KBM-7 (cell line): ENCODE results near the gene ARFIP1.

ENCODE experiments used
- DNase-seq: peaks from one replicate; pipeline ENCODE4 v3.0.0-alpha.2; 2015
- in situ Hi-C: fragments of 300-500 bp; cut with MboI; formaldehyde crosslinking; loops from 2 replicates; pipeline ENCODE4 v1.14.3; 2020; ENCODE audit warnings: low sequenced_read_pairs, low pct_unique_long_range_greater_than_20kb, mixed read lengths

ARFIP1 gene

GRCh38 chr4:152927737-152928136 is 148.0 kb downstream of the ARFIP1 start:
- in situ Hi-C loops: no loop called here
- no peak for DNase-seq

GRCh38 chr4:152928286-152928685 is 148.5 kb downstream of the ARFIP1 start:
- no peak for DNase-seq
- in situ Hi-C loops: no loop called here

GRCh38 chr4:152929888-152930287 is 150.1 kb downstream of the ARFIP1 start:
- no peak for DNase-seq
- in situ Hi-C loops: no loop called here

- in situ Hi-C loops: no loop called here
- DNase-seq: peak; percentile 42
These were observed 155.4 kb downstream of the ARFIP1 start for GRCh38 chr4:152935143-152935542.

- DNase-seq: peak; percentile 38
- in situ Hi-C loops: no loop called here
These were observed 156.1 kb downstream of the ARFIP1 start, which contains the start of gene FHDC1 for GRCh38 chr4:152935631-152936445. TSS of gene FHDC1 (plus strand) at chr4:152936323. CDS start at chr4:152943058, 6,735 bp downstream.

- DNase-seq: peak; percentile 40
These were observed 156.9 kb downstream of the ARFIP1 start for GRCh38 chr4:152936446-152937335.

GRCh38 chr4:152937336-152938236 is 157.8 kb downstream of the ARFIP1 start:
- in situ Hi-C loops: no loop called here

More at GRCh38 chr4:152936446-152937335, 156.9 kb downstream of the ARFIP1 start:
- in situ Hi-C loops: no loop called here

GRCh38 chr4:152938237-152938947 is 158.6 kb downstream of the ARFIP1 start:
- in situ Hi-C loops: no loop called here
- no peak for DNase-seq

More at GRCh38 chr4:152937336-152938236, 157.8 kb downstream of the ARFIP1 start:
- peak; percentile 44 for DNase-seq

GRCh38 chr4:152939621-152940020 is 159.9 kb downstream of the ARFIP1 start:
- DNase-seq: no peak
- in situ Hi-C loops: no loop called here

GRCh38 chr4:152940461-152940860 is 160.7 kb downstream of the ARFIP1 start:
- no peak for DNase-seq
- in situ Hi-C loops: no loop called here

GRCh38 chr4:152941411-152941810 is 161.7 kb downstream of the ARFIP1 start:
- no peak for DNase-seq
- in situ Hi-C loops: no loop called here

GRCh38 chr4:152942346-152942745 is 162.6 kb downstream of the ARFIP1 start:
- no peak for DNase-seq
- in situ Hi-C loops: no loop called here

GRCh38 chr4:152943672-152944071 is 163.9 kb downstream of the ARFIP1 start:
- DNase-seq: no peak
- in situ Hi-C loops: no loop called here

- in situ Hi-C loops: no loop called here
- no peak for DNase-seq
These were observed 165.0 kb downstream of the ARFIP1 start for GRCh38 chr4:152944666-152945320.

- in situ Hi-C loops: no loop called here
- DNase-seq: no peak
These were observed 165.9 kb downstream of the ARFIP1 start for GRCh38 chr4:152945639-152946038.

GRCh38 chr4:152946446-152946845 is 166.7 kb downstream of the ARFIP1 start:
- in situ Hi-C loops: no loop called here
- DNase-seq: no peak

GRCh38 chr4:152947311-152947710 is 167.6 kb downstream of the ARFIP1 start:
- in situ Hi-C loops: no loop called here

GRCh38 chr4:152949930-152950329 is 170.2 kb downstream of the ARFIP1 start:
- DNase-seq: no peak
- in situ Hi-C loops: no loop called here

More at GRCh38 chr4:152947311-152947710, 167.6 kb downstream of the ARFIP1 start:
- DNase-seq: no peak
